Lower leg skin (tissue), 3 donors: Measurements from ENCODE around the gene RAPGEF1.

Experiments
- POLR2A ChIP-seq, 2 donors: fragments of 450-650 bp; IDR thresholded peaks; one replicate each; pipeline ENCODE4 v1.6.1; 2016 to 2017; ENCODE audit warnings: antibody characterized with exemption in 2 of 2, mild to moderate bottlenecking in 1 of 2, moderate library complexity in 1 of 2
- TF ChIP-seq, protein P1 (sequence below), 3 donors: fragments of 450-650 bp; IDR thresholded peaks; one replicate each; pipeline ENCODE4 v1.5.1; 2016; ENCODE audit warnings: antibody characterized with exemption in 3 of 3, mild to moderate bottlenecking in 3 of 3, moderate library complexity in 2 of 3

DNA sequence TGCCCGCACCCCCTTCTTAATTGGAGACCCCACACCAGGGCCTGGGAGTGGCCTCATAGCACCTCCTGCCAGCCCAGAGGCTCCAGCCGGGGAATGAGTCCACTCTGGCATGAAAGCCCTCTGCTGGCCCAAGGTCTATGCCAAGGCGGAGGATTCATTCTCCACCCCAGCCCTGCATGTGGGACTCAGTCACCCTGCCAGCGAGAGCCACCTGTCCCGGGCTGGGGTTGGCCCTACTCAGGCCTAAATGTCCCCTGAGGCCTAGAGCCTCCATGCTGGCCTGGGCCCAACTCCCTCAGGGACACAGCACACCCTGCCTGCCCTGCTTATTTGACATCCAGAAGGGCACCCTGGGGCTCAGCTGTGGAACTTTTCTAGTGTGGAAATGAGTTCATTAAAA, 1.0 kb upstream of the RAPGEF1 start:
- no peak for TF ChIP-seq POLR2A (IDR thresholded peaks at IDR 0.05)
- TF ChIP-seq, protein P1, sequence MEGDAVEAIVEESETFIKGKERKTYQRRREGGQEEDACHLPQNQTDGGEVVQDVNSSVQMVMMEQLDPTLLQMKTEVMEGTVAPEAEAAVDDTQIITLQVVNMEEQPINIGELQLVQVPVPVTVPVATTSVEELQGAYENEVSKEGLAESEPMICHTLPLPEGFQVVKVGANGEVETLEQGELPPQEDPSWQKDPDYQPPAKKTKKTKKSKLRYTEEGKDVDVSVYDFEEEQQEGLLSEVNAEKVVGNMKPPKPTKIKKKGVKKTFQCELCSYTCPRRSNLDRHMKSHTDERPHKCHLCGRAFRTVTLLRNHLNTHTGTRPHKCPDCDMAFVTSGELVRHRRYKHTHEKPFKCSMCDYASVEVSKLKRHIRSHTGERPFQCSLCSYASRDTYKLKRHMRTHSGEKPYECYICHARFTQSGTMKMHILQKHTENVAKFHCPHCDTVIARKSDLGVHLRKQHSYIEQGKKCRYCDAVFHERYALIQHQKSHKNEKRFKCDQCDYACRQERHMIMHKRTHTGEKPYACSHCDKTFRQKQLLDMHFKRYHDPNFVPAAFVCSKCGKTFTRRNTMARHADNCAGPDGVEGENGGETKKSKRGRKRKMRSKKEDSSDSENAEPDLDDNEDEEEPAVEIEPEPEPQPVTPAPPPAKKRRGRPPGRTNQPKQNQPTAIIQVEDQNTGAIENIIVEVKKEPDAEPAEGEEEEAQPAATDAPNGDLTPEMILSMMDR (IDR thresholded peaks at IDR 0.05), result no peak
